ENCODE measurements around the gene ZNF438.

GRCh38 chr10:30805061-30805460 is 226.6 kb downstream of the ZNF438 start:
- TF ChIP-seq CTCF (IDR thresholded peaks at IDR 0.05), result no peak
- TF ChIP-seq POLR2A (IDR thresholded peaks at IDR 0.05), result no peak
